Upper lobe of right lung (tissue), 1 donor: ENCODE measurements around the gene TANK. TPM values are rescaled to one million over a fixed set of nuclear protein-coding genes. Genes with fewer than 3 reads are reported as not detected.
"Not testable (repeated sequence)": the region's sequence is repeated elsewhere in the genome, so short reads cannot be mapped to it uniquely, and the experiment has no call there.

Experiments used
- ATAC-seq: fragments of 200-7000 bp; cut with Tn5 transposase; one replicate; pipeline ENCODE4 v1.9.1; 2020; ENCODE audit warnings: mild to moderate bottlenecking, moderate library complexity
- DNase-seq: peaks from one replicate; pipeline ENCODE4 v3.0.0-alpha.2; 2020
- H3K27ac ChIP-seq: fragments of 200-600 bp; one replicate; pipeline ENCODE4 v1.8.0; 2022
- H3K27me3 ChIP-seq: fragments of 200-600 bp; one replicate; pipeline ENCODE4 v1.8.0; 2022; ENCODE audit warnings: mild to moderate bottlenecking
- H3K36me3 ChIP-seq: fragments of 200-600 bp; one replicate; pipeline ENCODE4 v1.8.0; 2022
- H3K4me1 ChIP-seq: fragments of 200-600 bp; one replicate; pipeline ENCODE4 v1.8.0; 2022
- H3K4me3 ChIP-seq: fragments of 200-600 bp; one replicate; pipeline ENCODE4 v1.8.0; 2022; ENCODE audit warnings: mild to moderate bottlenecking
- H3K9me3 ChIP-seq: fragments of 200-600 bp; one replicate; pipeline ENCODE4 v1.8.0; 2022
- CTCF ChIP-seq: fragments of 200-600 bp; IDR thresholded peaks from one replicate; pipeline ENCODE4 v1.8.0; 2022; ENCODE audit warnings: antibody characterized with exemption
- intact Hi-C: fragments of 100-400 bp; cut with DNase I; formaldehyde crosslinking; loops from one replicate; pipeline ENCODE4 v1.11.0; 2022
- total RNA-seq: library from RNA; stranded (reverse); fragmentation: NEBNext Ultra II Directional; extraction: Animal tissue kit (Norgen Biotek cat#: 25700); gene quantifications from one replicate; pipeline ENCODE4 v1.2.1, GENCODE V29; 2021
- donor health status: DM: no; HTN: yes; CAD: no; lungs with severe emphysema.

The TANK gene
- total RNA-seq, 1 donor from 2014 or later = 79.6 TPM

GRCh38 chr2:161128885-161129284, 31.3 kb upstream of the TANK start:
- no peak for TF ChIP-seq CTCF
- no peak for DNase-seq
- H3K27me3 ChIP-seq = no peaks in the 10 kb centered on the region
- intact Hi-C loops = no loop called here
- no peak overlapping the region for H3K4me3 ChIP-seq
- no peaks in the 10 kb centered on the region for H3K4me1 ChIP-seq
- H3K9me3 ChIP-seq = no peaks in the 10 kb centered on the region
- H3K27ac ChIP-seq = no peak overlapping the region
- no peak for ATAC-seq
- no peaks in the 10 kb centered on the region for H3K36me3 ChIP-seq

DNA sequence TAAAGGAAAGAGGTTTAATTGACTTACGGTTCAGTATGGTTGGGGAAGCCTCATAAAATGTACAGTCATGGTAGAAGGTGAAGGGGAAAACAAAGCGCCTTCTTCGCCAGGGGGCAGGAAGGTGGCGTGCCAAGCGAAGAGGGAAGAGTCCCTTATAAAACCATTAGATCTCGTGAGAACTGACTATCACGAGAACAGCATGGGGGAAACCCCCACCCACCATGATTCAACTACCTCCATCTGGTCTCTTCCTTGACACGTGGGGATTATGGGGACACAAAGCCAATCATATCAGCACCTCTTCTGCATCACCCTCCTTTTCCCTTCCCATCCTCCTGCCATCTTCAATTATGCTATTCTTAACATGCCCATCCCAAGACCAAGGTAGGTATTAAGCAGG, 29.9 kb upstream of the TANK start:
- Histone ChIP-seq H3K4me3 (no peak overlapping the region), H3K9me3 (no peaks in the 10 kb centered on the region), H3K27me3 (no peaks in the 10 kb centered on the region), H3K4me1 (peaks cover 11% of the 10 kb centered on the region), H3K36me3 (no peaks in the 10 kb centered on the region), H3K27ac (no peak overlapping the region)
- no peak for ATAC-seq
- TF ChIP-seq CTCF = no peak
- no peak for DNase-seq
- intact Hi-C loops = no loop called here

- H3K9me3 ChIP-seq = no peaks in the 10 kb centered on the region
- no peak for DNase-seq
- intact Hi-C loops = no loop called here
- peaks cover 19% of the 10 kb centered on the region for H3K4me1 ChIP-seq
- no peak for ATAC-seq
- no peak overlapping the region for H3K27ac ChIP-seq
- H3K27me3 ChIP-seq = no peaks in the 10 kb centered on the region
- TF ChIP-seq CTCF = no peak
- H3K36me3 ChIP-seq = no peaks in the 10 kb centered on the region
- H3K4me3 ChIP-seq = no peak overlapping the region
Measured at GRCh38 chr2:161131074-161131680, 29.1 kb upstream of the TANK start.

DNA sequence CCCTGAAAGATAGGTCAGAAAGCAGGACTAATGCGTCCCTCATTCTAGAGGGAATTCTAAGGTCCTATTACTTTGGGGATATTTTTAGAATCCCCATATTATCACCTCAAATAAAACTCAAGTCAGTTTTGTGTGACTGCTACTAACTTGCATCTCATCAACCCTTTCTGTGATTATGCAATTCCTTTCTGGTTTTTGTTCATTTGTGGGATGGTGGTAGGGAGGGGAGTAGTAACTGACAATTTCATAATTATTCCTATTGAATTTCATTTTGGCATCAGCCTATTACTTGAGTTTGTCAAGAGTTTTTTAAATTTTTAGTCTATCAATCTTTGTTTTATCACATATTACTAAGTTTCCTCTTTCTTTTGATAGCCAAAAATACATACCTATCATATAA, 28.4 kb upstream of the TANK start:
- Histone ChIP-seq H3K9me3 (no peaks in the 10 kb centered on the region), H3K4me3 (no peak overlapping the region), H3K36me3 (no peaks in the 10 kb centered on the region), H3K27me3 (no peaks in the 10 kb centered on the region), H3K27ac (no peak overlapping the region), H3K4me1 (peaks cover 21% of the 10 kb centered on the region)
- TF ChIP-seq CTCF = no peak
- DNase-seq (no peak), ATAC-seq (no peak)
- intact Hi-C loops = no loop called here

DNA sequence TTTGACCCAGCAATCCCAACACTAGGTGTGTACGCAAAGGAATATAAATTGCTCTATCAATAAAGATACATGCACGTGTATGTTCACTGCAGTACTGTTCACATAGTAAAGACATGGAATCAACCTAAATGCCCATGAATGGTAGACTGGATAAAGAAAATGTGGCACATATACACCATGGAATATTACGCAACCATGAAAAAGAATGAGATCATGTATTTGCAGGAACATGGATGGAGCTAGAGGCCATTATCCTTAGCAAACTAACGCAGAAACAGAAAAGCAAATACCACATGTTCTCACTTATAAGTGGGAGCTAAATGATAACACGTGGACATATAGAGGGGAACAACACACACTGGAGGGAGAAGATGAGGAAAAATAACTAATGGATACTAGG, 27.8 kb upstream of the TANK start:
- DNase-seq = not testable (repeated sequence)

GRCh38 chr2:161133366-161133765, 26.9 kb upstream of the TANK start:
- H3K4me1 ChIP-seq = peaks cover 21% of the 10 kb centered on the region
- no peak for DNase-seq
- H3K36me3 ChIP-seq = no peaks in the 10 kb centered on the region
- H3K27ac ChIP-seq = no peak overlapping the region
- no peaks in the 10 kb centered on the region for H3K9me3 ChIP-seq
- intact Hi-C loops = no loop called here
- H3K27me3 ChIP-seq = no peaks in the 10 kb centered on the region
- no peak for TF ChIP-seq CTCF
- ATAC-seq = no peak
- no peak overlapping the region for H3K4me3 ChIP-seq

More for the DNA sequence above, 27.8 kb upstream of the TANK start:
- H3K4me1 ChIP-seq = peaks cover 21% of the 10 kb centered on the region
- H3K36me3 ChIP-seq, H3K4me3 ChIP-seq, H3K27me3 ChIP-seq, H3K27ac ChIP-seq, ATAC-seq, intact Hi-C loops, H3K9me3 ChIP-seq: not testable (repeated sequence)
